ENCODE data around the gene OGFR.

- TF ChIP-seq EZH2 (IDR thresholded peaks at IDR 0.05; ENCODE audit: insufficient read depth, poor library complexity, severe bottlenecking) (no peak), EZH2phosphoT487 (IDR thresholded peaks at IDR 0.05; ENCODE audit: insufficient read depth, low read depth) (no peak)
Observed at GRCh38 chr20:62775206-62775605, 29.4 kb upstream of the OGFR start.
